Measurements from ENCODE around the gene ARMC5. TPM values are rescaled to one million over a fixed set of nuclear protein-coding genes. Genes with fewer than 3 reads are reported as not detected.

Gene ARMC5
- total RNA-seq, 4 donors from 2014 or later = 4.7 to 14.2 (median 8.7) TPM

DNA sequence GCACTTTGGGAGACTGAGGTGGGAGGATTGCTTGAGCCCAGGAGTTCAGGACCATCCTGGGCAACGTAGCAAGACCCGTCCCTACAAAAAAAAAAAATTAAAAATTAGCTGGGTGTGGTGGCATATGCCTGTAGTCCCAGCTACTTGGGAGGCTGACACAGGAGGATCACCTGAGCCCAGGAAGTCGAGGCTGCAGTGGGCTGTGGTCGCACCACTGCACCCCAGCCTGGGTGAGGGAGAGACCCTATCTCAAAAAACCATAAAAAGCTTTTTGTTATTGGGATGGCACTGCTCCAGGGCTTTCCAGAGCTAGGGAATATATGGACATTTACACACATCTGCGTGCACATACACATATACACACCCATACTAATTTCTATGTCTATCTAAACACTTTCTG is 8.1 kb upstream of the ARMC5 start:
- Histone ChIP-seq H3K4me3 (no peak overlapping the region), H3K36me3 (no peaks in the 10 kb centered on the region), H3K9me3 (no peaks in the 10 kb centered on the region), H3K27ac (peak overlapping the region in 3 of 4 donors; percentile 29 to 69 (median 58)), H3K4me1 (peaks cover 0 to 53% (median 39%) of the 10 kb centered on the region in 3 donors), H3K27me3 (no peaks in the 10 kb centered on the region)
- TF ChIP-seq POLR2AphosphoS5 (IDR thresholded peaks at IDR 0.05) (no peak), EP300 (IDR thresholded peaks at IDR 0.05) (no peak)
- TF ChIP-seq, protein P1, sequence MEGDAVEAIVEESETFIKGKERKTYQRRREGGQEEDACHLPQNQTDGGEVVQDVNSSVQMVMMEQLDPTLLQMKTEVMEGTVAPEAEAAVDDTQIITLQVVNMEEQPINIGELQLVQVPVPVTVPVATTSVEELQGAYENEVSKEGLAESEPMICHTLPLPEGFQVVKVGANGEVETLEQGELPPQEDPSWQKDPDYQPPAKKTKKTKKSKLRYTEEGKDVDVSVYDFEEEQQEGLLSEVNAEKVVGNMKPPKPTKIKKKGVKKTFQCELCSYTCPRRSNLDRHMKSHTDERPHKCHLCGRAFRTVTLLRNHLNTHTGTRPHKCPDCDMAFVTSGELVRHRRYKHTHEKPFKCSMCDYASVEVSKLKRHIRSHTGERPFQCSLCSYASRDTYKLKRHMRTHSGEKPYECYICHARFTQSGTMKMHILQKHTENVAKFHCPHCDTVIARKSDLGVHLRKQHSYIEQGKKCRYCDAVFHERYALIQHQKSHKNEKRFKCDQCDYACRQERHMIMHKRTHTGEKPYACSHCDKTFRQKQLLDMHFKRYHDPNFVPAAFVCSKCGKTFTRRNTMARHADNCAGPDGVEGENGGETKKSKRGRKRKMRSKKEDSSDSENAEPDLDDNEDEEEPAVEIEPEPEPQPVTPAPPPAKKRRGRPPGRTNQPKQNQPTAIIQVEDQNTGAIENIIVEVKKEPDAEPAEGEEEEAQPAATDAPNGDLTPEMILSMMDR (IDR thresholded peaks at IDR 0.05) = no peak
- 75 to 89% methylated on average over 3 of the region's 5 CpGs for WGBS, 2 donors (ENCODE audit: low coverage in 1 of 2)
- ATAC-seq = no peak

DNA sequence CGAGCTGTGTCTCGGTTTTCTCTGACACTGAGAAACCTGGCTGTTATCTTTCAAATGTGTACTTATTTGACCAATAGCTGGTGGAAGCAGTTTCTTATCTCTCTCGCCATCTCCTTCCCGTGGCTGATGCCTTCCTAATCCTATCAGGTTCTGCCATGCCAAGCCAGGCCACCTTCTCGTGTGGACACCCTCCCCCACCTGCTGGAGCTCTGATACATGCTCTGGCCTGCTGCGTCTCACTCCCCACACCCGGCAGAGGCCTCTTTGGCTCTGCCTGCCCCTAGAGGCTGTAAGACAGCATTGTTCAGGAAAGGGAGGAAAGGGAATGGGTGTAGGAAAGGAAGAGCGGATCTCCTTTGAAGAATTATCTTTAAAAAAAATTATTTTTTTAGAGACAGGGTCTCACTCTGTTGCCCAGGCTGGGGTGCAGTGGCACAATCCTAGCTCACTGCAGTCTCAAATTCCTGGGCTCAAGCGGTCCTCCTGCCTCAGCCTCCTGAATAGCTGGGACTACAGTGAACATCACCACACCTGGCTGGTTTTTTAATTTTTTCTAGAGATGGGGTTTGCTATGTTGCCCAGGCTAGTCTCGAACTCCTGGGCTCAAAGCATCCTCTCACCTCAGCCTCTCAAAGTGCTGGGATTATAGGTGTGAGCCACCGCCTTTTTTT is 7.5 kb upstream of the ARMC5 start:
- Histone ChIP-seq H3K4me1 (peaks cover 0 to 59% (median 44%) of the 10 kb centered on the region in 3 donors), H3K4me3 (no peak overlapping the region), H3K9me3 (no peaks in the 10 kb centered on the region), H3K27ac (peak overlapping the region in 3 of 4 donors; percentile 29 to 69 (median 58)), H3K36me3 (peaks cover 0 to 2% of the 10 kb centered on the region in 2 donors), H3K27me3 (no peaks in the 10 kb centered on the region)
- WGBS, 2 donors (ENCODE audit: low coverage in 1 of 2) = 39 to 58% methylated on average over 7 to 11 of the region's 11 CpGs
- TF ChIP-seq POLR2A (IDR thresholded peaks at IDR 0.05) = no peak
- no peak for TF ChIP-seq POLR2AphosphoS5 (IDR thresholded peaks at IDR 0.05)
- TF ChIP-seq EP300 (IDR thresholded peaks at IDR 0.05) = no peak
- TF ChIP-seq, protein P1 (IDR thresholded peaks at IDR 0.05) = peak in 3 of 4 experiments; percentile 47 to 69 (median 54)
- peak; percentile 76 for ATAC-seq

DNA sequence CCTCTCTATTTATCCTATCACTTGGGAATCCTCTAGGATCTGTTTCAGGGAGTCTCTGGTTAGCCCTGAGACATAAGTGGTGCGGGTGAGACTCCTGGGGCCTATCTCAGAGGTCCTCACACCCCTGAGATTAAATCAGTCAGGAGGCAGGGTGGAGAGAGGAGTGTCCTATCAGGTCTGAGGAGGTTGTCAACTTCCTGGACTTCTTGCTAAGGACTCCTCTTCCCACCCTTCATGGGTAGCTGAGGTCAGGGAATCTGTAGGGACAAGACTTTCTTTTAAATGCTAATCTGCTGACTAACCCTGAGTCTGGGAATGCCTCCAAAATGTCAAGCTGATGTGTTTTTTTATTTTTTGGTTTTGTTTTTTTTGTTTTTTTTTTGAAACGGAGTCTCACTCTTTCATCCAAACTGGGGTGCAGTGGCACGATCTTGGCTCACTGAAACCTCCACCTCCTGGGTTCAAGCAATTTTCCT is 6.6 kb upstream of the ARMC5 start:
- Histone ChIP-seq H3K27me3 (no peaks in the 10 kb centered on the region), H3K9me3 (no peaks in the 10 kb centered on the region), H3K4me1 (peaks cover 0 to 68% (median 53%) of the 10 kb centered on the region in 3 donors), H3K36me3 (peaks cover 0 to 6% of the 10 kb centered on the region in 2 donors), H3K4me3 (no peak overlapping the region), H3K27ac (peak overlapping the region; percentile 11 to 69 (median 54))
- WGBS, 2 donors (ENCODE audit: low coverage in 1 of 2) = 55% methylated on average over 3 of the region's 3 CpGs; no CpG with 5 or more reads in 1 of the 2 donors
- peak; percentile 45 for ATAC-seq
- TF ChIP-seq POLR2A (IDR thresholded peaks at IDR 0.05) = no peak
- TF ChIP-seq, protein P1 (IDR thresholded peaks at IDR 0.05) = no peak
- peak; percentile 36 for TF ChIP-seq POLR2AphosphoS5 (IDR thresholded peaks at IDR 0.05)
- no peak for TF ChIP-seq EP300 (IDR thresholded peaks at IDR 0.05)

DNA sequence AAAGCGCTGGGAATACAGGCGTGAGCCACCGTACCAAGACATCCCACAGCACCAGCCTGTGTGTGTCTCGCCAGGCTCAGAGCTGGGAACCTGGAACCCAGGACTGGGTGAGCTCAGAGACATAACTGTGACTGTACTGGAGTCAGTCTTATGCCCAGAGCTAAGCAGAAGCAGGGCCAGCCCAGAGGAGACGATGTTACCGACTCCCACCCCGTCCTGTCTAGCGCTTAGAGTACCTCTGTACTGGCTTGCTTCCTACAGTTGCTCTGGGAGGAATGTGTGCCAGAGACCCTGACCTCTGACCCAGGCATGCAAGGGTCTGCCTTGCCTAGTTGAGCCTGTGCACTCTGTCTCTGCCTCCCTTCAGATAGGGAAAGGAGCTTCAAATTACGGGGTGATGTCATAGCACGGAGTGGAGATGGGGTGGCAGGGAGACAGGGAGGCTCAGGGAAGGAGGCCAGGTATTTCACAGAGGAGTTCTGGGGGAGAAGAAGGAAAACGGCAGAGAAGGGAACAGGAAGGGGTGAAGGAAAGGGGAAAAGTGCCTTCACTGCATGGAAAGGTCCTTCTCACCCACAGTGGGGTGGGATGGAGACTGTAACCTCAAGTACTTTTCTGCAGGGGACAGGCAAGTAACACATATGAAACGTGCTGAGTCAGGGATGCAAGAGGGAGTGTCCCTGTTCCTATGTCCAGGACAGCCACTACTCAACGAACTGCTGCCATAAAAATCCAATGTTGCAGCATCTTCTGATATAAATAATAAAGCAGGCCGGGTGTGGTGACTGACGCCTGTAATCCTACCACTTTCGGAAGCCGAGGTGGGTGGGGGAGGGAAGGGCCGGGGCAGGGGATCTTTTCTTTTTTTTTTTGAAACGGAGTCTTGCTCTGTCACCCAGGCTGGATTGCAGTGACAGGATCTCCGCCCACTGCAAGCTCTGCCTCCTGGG is 5.8 kb upstream of the ARMC5 start:
- no peaks in the 10 kb centered on the region for H3K9me3 ChIP-seq
- 30 to 31% methylated on average over 9 to 10 of the region's 20 CpGs for WGBS, 2 donors (ENCODE audit: low coverage in 1 of 2)
- no peak overlapping the region for H3K4me3 ChIP-seq
- ATAC-seq = peak; percentile 32
- H3K4me1 ChIP-seq = peaks cover 0 to 76% (median 59%) of the 10 kb centered on the region in 3 donors
- peak overlapping the region in 3 of 4 donors; percentile 51 to 69 (median 58) for H3K27ac ChIP-seq
- peaks cover 0 to 6% of the 10 kb centered on the region in 2 donors for H3K36me3 ChIP-seq
- TF ChIP-seq POLR2A (IDR thresholded peaks at IDR 0.05) (no peak), POLR2AphosphoS5 (IDR thresholded peaks at IDR 0.05) (no peak), EP300 (IDR thresholded peaks at IDR 0.05) (no peak)
- TF ChIP-seq, protein P1 (IDR thresholded peaks at IDR 0.05) = no peak
- H3K27me3 ChIP-seq = no peaks in the 10 kb centered on the region
